ENCODE results near the gene ACSBG1.
"Not testable (repeated sequence)": the region's sequence is repeated elsewhere in the genome, so short reads cannot be mapped to it uniquely, and the experiment has no call there.

The ACSBG1 gene

GRCh38 chr15:78162038-78162437 is 72.3 kb downstream of the ACSBG1 start:
- DNase-seq = peak; percentile 15

- DNase-seq = no peak
These were observed 75.0 kb downstream of the ACSBG1 start for GRCh38 chr15:78159395-78159794.

DNA sequence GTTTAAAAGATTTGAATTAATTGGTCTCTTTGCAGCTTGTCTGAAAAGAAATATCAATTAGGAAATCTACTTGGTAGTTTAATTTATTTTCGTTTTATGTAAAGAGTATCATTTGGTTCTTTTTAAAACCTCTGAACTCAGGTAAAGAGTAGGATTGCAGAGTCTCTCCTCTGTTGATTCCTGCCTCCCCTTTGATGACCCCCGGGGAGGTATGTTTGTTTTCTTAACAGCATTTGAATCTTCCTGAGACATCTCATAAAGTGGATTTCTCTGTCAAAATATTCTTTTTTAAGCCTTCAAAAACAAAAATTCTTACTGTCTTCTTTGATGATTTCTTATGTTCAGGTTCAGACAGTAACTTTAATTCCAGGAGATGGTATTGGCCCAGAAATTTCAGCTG is 77.2 kb downstream of the ACSBG1 start:
- DNase-seq = no peak

DNA sequence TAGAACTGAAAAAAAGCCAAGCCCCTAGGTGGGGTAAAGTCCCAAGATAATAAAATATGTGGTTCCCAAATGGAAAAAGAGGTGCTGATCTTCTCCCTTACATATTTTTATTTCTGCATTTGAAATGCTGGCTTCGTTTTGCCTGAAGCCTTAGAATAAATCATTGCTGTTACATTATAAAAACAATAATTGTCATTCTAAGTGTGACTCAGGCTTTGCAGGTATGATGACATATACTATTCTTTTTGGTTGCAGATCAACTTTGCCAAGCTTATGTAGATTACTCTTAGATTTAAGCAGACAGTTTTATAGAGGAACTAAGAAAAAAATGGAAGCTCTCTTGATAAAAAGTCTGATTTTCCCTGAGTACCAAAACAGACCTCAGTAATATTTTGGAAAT is 77.7 kb downstream of the ACSBG1 start:
- no peak for DNase-seq

DNA sequence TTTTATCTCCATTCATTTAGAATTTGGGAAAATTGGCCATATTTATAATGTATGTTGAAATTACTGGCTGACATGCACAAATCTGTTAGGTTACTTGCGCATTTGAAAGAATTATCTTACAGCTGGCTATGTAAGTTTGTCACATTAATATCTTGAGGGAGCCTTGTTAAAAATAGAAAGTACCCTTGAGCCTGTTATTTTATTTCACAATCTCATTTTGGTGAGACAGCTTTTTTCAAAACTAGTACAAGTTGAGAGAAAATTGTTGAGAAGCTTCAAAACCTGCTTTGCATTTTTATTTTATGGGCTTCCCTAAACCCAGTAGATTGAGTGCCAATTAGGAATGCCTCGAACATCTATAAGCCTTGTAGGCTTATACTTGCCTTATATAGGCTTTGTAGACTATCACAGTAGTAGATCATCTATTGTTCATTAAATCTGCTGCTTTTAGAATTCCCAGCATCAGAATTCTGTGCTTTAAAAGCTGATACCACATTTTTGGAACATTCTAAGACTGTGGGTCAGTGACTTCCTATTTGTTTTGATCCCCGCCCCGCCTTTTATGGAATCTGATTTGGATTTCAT is 78.9 kb downstream of the ACSBG1 start:
- DNase-seq = no peak

DNA sequence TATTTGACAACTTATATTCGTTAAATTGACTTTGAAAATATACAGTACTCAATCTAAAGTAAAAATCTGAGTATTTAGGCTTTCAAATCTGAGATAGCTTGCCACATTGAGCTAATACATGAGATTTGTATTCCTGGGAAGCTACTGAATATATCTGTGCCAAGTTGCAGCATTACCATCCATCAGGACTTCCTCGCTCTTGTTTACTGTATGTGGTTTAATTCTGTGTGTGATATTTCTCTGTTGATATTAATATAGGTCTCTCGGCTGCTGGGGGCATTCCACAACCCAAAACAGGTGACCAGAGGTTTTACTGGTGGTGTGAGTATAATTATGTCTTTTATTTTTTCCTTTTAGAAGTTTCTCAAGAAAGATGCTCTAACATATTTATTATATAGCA is 79.4 kb downstream of the ACSBG1 start:
- DNase-seq = no peak

DNA sequence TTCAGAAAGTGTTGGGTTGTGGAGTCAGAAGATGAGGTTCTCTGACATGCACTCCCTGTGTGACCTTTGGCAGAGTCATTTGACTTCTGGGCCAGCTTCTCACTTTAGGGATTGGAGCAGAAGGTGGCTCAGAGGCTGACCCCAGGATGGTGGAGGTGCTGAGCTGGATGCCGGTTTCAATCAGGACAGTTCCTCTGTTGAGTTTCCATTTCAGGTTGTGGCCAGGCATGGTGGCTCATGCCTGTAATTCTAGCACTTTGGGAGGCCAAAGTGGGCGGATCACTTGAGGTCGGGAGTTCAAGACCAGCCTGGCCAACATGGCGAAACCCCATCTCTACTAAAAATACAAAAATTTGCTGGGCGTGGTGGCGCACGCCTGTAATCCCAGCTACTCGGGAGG is 83.3 kb downstream of the ACSBG1 start:
- DNase-seq = not testable (repeated sequence)

DNA sequence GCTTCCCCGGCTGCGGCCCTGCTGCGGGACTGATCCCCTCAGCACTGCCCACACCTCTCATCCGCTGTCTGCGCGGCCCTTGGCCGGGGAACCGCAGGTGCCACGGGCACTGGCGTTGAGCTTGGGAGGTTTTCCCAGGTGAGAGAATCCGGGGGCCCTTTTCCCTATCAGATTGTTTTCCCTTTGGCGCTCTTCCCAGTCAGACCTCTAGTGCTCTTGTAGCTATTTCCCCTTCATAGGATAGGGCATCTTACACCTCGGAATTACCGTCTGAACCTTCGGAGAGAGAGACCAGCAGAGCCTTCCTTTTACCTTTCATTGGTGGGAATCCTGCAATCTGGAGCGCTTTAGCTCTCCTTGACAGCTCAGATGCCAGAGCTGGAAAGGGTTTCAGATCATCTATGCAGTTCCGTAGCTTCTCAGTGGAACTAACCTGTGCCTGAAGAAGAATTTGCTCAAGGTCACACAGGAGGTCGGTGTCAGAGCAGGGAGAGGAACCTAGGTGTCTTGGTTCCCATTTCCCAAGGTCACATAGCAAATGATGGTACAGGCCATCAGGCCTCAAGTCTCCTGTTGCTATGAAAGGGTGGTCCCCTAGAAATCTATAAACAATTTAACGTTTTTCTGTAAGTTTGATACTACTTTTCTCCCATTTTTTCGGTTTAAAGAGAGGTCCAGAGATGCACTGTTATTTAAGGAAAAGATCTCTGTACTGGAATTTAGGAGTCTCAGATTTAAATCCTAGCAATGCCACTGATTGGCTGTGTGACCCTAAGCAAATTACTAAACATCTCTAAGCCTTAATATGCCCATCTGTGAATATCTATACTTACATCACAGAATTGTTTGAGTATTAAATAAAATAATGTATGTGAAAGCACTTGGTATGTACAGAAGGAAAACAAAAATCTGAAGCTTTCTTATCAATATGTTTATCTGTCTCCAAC is 84.3 kb downstream of the ACSBG1 start:
- DNase-seq = no peak

- DNase-seq = peak; percentile 100
These were observed 85.1 kb downstream of the ACSBG1 start, which contains the start of gene IDH3A for GRCh38 chr15:78149068-78149804. IDH3A (plus strand) TSS chr15:78149362; CDS start chr15:78149404, 42 bp downstream.

- DNase-seq = peak; percentile 31
These were observed 85.8 kb downstream of the ACSBG1 start for GRCh38 chr15:78148392-78149067.

DNA sequence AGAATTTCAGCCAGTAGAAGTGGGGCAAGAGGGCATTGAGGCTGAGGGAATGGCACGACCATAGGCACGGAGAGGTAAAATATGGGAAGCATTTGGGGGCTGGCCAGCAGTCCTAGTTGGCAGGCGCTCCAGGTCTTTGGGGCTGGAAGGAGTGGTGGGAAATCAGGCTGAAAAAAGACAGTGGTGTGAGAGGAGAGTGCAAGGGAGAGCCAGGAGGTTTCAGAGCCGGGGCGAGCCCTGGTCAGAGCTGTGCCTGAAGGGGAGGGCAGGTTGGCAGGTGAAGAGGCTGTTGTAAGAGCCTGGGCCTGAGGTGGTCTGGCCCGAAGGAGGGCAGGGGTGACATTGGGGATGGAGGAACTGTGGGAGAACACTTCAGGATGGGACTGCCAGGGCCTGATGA is 86.8 kb downstream of the ACSBG1 start:
- DNase-seq = no peak

DNA sequence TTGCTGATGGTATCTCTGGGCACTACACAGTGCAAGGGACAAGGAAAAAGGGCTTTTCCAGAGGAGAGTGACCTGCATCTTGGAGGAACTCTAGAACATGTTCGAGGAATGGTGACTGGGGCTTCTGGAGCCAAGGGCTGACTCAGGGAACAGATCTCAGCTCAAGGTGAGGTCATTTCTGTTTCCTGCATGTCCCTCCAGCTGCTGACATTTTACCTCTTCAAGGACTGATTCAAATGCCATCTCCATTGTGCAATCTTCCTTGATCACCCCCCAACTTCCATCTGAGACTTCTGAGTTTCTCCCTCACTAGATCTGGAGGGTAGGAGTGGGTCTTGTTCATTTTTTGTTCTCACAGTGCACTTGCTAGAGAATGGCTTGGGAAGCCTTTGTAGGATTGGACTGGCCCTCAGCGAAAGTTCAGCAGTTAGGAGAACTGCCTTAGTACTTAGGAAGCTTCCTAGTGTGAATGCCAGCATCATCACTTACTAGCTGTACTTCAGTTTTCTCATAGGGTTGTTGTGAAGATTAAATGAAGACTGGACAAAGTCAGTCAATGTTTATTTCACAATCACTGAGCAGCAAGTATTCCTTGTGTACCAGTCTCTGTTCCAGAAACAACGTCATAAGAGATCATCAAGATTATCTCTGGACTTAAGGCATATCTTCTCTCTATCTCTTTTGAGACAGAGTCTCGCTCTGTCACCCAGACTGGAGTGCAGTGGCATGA is 87.8 kb downstream of the ACSBG1 start:
- no peak for DNase-seq

DNA sequence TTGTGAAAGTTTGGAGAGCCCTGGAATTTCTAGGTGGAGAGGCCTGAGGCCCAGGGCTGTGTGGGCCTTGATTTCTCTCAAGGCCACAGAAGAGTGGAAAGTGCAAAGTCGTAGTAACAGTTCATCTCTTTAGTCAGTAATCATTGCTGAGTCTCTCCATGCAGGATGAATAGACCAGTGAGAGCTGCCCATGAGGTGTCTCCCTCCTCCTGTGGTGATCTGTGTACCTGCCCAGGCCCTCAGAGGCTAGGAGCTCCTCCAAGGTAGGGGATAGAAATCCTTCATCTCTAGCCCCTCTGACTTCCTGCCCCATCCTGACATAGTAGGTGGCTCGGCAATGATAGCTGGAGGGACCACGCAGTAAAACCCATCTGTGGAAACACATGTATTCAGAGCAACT is 92.0 kb downstream of the ACSBG1 start:
- DNase-seq = no peak

DNA sequence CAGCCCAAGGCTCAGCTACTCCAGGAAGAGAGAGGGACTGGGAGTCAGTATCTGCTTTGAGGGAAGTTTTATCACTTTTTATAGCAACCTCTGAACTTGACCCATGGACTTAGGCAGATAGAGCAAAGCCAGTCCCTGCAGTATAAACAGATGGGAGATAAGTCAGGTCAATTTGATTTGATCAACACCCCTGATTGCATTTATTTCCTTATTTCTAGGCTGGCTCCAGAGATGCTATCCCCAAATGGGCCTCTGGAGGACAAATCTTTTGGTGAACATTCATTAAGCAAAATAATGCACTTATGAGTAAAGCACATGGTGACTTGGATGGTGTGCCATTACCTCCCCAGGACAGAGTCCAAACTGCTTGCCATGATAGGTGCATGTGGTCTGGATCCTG is 94.1 kb downstream of the ACSBG1 start:
- DNase-seq = no peak

DNA sequence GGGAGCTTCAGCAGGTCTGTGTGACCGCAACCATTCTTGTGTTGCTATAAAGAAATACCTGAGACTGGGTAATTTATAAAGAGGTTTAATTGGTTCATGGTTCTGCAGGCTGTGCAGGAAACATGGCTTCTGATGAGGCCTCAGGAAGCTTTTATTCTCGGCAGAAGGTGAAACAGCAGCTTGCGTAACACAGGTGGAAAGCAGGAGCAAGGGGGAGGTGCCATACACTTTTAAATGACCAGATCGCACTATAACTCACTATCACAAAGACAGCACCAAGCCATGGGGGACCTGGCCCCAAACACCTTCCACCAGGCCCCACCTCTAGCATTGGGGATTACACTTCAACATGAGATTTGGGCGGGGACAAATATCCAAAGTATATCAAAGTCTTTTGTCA is 94.8 kb downstream of the ACSBG1 start:
- DNase-seq = no peak

GRCh38 chr15:78133801-78134200 is 100.6 kb downstream of the ACSBG1 start:
- no peak for DNase-seq

GRCh38 chr15:78131295-78132061 is 102.9 kb downstream of the ACSBG1 start, which contains the start of gene CIB2:
CIB2 (minus strand) TSS chr15:78131445; CDS start chr15:78131215, 230 bp downstream.
- peak; percentile 83 for DNase-seq

- peak; percentile 27 for DNase-seq
These were observed 103.7 kb downstream of the ACSBG1 start for GRCh38 chr15:78130466-78131294.

DNA sequence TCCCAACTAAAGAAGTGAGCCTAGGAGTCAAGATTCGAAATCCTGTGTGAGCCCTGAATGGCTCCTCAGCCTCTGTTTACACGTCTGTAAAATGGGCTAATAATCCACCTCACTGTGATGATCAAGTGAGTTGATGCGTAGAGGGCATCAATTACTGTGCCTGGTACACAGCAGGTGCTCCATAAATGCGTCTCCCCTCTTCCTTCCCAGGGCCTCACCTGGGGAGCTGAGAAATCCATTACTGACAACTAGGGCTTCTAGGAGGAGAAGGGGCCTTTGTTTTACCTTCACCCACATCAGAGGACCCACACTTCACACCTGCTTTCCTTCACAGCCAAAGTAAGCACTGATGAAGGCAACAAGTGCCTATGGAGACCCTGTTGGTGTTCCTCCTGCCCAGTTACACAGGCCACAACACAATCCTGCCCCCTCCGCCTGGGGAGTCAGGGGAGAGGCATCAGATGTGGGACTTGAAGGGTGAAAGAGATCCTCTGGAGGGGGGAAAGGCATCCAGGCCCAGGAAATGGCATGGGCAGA is 104.5 kb downstream of the ACSBG1 start:
- no peak for DNase-seq

Measured in CD4-positive, alpha-beta T cell treated with Interleukin-17A for 4 hours (primary cell).